GM12872 (cell line): ENCODE data around the gene SLC25A36.

Source experiments
- CTCF ChIP-seq: IDR thresholded peaks from 3 replicates; pipeline ENCODE4 v1.5.1; 2011; ENCODE audit warnings: low read depth, mild to moderate bottlenecking, low read length, moderate library complexity; ENCODE audit not compliant: insufficient read depth

The SLC25A36 gene

DNA sequence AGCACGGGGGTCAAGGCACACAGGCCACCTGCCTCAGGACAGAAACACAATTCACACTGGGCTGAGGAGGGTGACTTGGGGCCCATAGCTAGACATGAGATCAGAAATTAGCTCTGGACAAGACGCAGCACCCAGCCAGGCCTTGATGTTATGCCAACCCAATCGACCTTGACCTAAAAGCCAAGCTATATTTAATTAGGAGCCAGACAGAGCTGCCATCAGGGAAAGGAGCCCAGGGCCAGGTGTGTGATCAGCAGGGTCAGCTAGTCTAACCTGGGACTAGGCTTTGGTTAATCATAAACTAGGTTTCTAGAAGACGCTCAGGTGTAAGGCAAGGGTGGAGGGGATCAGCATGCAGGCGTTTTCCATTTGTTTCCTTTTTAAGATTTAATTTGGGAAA lies 23.9 kb upstream of the SLC25A36 start:
- TF ChIP-seq CTCF, result no peak

DNA sequence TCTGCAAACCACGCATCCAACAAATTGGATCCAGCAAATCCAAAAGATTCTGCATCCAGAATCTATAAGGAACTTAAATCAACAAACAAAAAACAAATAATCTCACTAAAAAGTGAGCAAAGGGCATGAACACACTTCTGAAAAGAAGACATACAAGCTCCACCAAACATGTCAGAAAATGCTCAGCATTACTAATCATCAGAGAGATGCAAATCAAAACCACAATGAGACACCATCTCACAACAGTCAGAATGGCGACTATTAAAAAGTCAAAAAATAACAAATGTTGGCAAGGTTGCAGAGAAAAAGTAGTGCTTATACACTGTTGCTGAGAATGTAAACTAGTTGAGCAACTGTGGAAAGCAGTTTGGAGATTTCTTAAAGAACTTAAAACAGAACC lies 21.6 kb upstream of the SLC25A36 start:
- TF ChIP-seq CTCF, result no peak

GRCh38 chr3:140922634-140923033 lies 19.0 kb upstream of the SLC25A36 start:
- peak; percentile 40; the same call in 2 of the 3 replicates for TF ChIP-seq CTCF

- TF ChIP-seq CTCF, result no peak
These were observed 17.4 kb upstream of the SLC25A36 start for GRCh38 chr3:140924097-140924873.

DNA sequence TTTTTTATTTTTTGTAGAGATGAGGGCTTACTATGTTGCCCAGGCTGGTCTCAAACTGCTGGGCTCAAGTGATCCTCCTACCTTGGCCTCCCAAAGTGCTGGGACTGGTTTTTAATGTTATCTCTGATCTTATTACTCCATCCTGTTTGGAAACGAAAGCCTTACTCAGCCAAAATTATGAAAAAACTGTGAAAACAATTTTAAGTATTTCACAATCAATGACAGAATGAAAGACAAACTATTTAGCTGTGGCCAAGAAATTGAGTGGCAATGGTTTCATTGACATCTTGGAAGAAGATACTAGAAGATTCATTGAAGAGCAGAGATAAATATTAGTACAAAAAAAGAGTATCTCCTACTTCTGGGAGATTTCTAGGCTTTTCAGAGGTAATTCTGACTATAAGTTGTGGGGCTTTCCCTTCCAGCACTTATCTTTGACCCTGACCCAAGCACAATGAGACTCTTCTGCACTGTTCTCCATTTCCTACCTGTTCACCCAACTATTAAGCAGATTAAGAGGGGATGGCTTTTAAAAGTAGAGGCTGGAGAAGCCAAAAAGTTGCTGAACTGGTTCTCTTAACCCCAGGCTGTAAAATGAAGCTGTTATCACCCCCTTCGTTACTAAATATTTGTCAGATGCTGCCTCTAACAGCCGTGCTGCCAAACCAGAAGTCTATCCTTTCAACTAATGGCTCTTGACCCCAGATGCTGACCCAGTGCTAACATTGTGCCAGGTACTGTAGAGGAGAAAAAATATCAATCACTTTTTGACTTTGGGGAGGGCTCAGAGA lies 14.2 kb upstream of the SLC25A36 start:
- TF ChIP-seq CTCF, result no peak

- TF ChIP-seq CTCF, result no peak
These were observed 12.2 kb upstream of the SLC25A36 start for GRCh38 chr3:140929446-140929845.

DNA sequence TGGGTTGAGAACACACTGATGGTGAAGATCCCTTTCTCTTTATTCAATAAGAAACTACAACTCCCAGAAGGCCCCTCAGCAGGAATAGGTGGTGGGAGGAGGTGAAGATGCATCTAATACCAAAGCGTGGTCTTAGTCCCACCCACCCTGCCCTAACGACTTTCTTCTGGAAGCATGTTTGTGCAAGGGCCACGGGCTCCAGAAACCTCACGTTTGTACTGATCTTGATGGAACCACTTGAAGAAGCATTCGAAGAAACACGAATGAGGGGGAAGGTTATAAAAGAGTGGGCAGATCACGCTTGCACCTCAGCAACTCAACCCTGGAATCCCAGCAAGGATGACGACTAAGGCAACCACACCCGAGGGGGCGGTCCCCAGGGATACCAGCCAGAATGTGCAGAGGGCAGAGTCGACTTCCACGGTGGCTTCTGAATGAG lies 10.6 kb upstream of the SLC25A36 start:
- TF ChIP-seq CTCF, result no peak
